Caco-2 (cell line): ENCODE measurements around the gene ADAMTS5. TPM values are rescaled to one million over a fixed set of nuclear protein-coding genes. Genes with fewer than 3 reads are reported as not detected.

ENCODE experiments used
- BruUV-seq: library from RNA; stranded (reverse); fragments of 400-500 nt; replicated peaks from 2 replicates; lab custom pipeline; 2021; lab: Mats Ljungman, UMichigan
- CTCF ChIA-PET: fragments of 300-600 bp; sonication (Branson Sonifier 250); formaldehyde crosslinking; loops from one replicate; lab custom pipeline; 2022; ENCODE audit warnings: antibody characterized with exemption; lab: Charles Lee
- POLR2A ChIA-PET: fragments of 300-600 bp; sonication (Branson Sonifier 250); formaldehyde crosslinking; loops from one replicate; lab custom pipeline; 2022; ENCODE audit warnings: antibody characterized with exemption; lab: Charles Lee
- DNase-seq, 2 experiments: peaks; one replicate each; pipeline versions ENCODE4 v3.0.0 to v3.0.0-alpha.2; 2020 to 2022
- H3K27me3 ChIP-seq: replicated peaks from 2 replicates; pipeline ENCODE4 v1.6.0; 2011; ENCODE audit warnings: low read length; ENCODE audit not compliant: control insufficient read depth, insufficient read depth
- H3K36me3 ChIP-seq: 2 replicates; pipeline ENCODE4 v1.5.1; 2011; ENCODE audit warnings: low read length; ENCODE audit not compliant: control insufficient read depth, insufficient read depth
- H3K4me1 ChIP-seq: fragments of 250-450 bp; sonication (Bioruptor Pico); 2 replicates; pipeline ENCODE4 v1.5.1; 2020; ENCODE audit warnings: mild to moderate bottlenecking
- H3K4me3 ChIP-seq: 2 replicates; pipeline ENCODE4 v1.5.1; 2011; ENCODE audit warnings: low read depth, mild to moderate bottlenecking, control low read depth, low read length
- H3K9me3 ChIP-seq: fragments of 250-450 bp; sonication (Bioruptor Pico); 2 replicates; pipeline ENCODE4 v1.5.1; 2020; ENCODE audit warnings: mild to moderate bottlenecking, moderate library complexity
- H3K27ac Mint-ChIP-seq: one replicate; pipeline ENCODE4 v1.8.0; 2022; ENCODE audit warnings: mixed read lengths; ENCODE audit not compliant: unreplicated experiment
- H3K27me3 Mint-ChIP-seq: one replicate; pipeline ENCODE4 v1.8.0; 2022; ENCODE audit warnings: mixed read lengths; ENCODE audit not compliant: insufficient read depth, unreplicated experiment
- H3K36me3 Mint-ChIP-seq: one replicate; pipeline ENCODE4 v1.8.0; 2022; ENCODE audit warnings: mild to moderate bottlenecking, mixed read lengths; ENCODE audit not compliant: insufficient read depth, unreplicated experiment
- H3K4me1 Mint-ChIP-seq: one replicate; pipeline ENCODE4 v1.8.0; 2022; ENCODE audit warnings: low read depth, mixed read lengths; ENCODE audit not compliant: unreplicated experiment
- H3K4me3 Mint-ChIP-seq: one replicate; pipeline ENCODE4 v1.8.0; 2022; ENCODE audit warnings: mild to moderate bottlenecking, moderate library complexity, mixed read lengths; ENCODE audit not compliant: unreplicated experiment
- H3K9me3 Mint-ChIP-seq: one replicate; pipeline ENCODE4 v1.8.0; 2022; ENCODE audit warnings: mixed read lengths; ENCODE audit not compliant: unreplicated experiment
- CTCF ChIP-seq, 2 experiments: fragments of 200-600 bp in 1 of 2; IDR thresholded peaks; 1 replicate in 1 of 2; 2 replicates in 1 of 2; pipeline versions ENCODE4 v1.5.1 to v1.8.0; 2011 to 2022; ENCODE audit warnings: antibody characterized with exemption in 1 of 2, control low read depth in 1 of 2, inconsistent platforms in 1 of 2, low read depth in 1 of 2, low read length in 1 of 2, mild to moderate bottlenecking in 1 of 2, moderate library complexity in 1 of 2; ENCODE audit not compliant: insufficient read depth in 1 of 2, severe bottlenecking in 1 of 2, unreplicated experiment in 1 of 2
- intact Hi-C: fragments of 100-400 bp; cut with micrococcal nuclease; formaldehyde crosslinking; loops from one replicate; pipeline ENCODE4 v1.10.0; 2022; ENCODE audit not compliant: unreplicated experiment
- total RNA-seq: library from RNA; stranded (reverse); gene quantifications from 2 replicates; pipeline ENCODE4 v1.2.3, GENCODE V29; 2022

The ADAMTS5 gene
- total RNA-seq, 1 experiment from 2014 or later: not detected

- no peak for TF ChIP-seq CTCF (IDR thresholded peaks at IDR 0.05; ENCODE audit: insufficient read depth in 1 of 2, low read depth in 1 of 2, low read length in 1 of 2, severe bottlenecking in 1 of 2, unreplicated experiment in 1 of 2)
- H3K4me3 Mint-ChIP-seq: no peak overlapping the region
Observed at GRCh38 chr21:26952374-26953066, 14.4 kb downstream of the ADAMTS5 start.

GRCh38 chr21:26949830-26950229 is 17.1 kb downstream of the ADAMTS5 start:
- intact Hi-C loops: loop anchor here (10.0 kb wide), 1 partner anchor 85 kb away; no protein-coding TSS in a partner anchor
- no TSS peak for BruUV-seq
- Histone ChIP-seq H3K36me3 (no peaks in the 10 kb centered on the region), H3K4me3 (no peak overlapping the region), H3K27me3 (no peaks in the 10 kb centered on the region; the same call in 1 of the 2 replicates), H3K4me1 (no peaks in the 10 kb centered on the region), H3K9me3 (no peaks in the 10 kb centered on the region)
- no peaks in the 10 kb centered on the region for H3K36me3 Mint-ChIP-seq
- ChIA-PET POLR2A (no interaction called here), CTCF (no interaction called here)
- no peak for TF ChIP-seq CTCF (IDR thresholded peaks at IDR 0.05; ENCODE audit: insufficient read depth in 1 of 2, low read depth in 1 of 2, low read length in 1 of 2, severe bottlenecking in 1 of 2, unreplicated experiment in 1 of 2)
- H3K4me3 Mint-ChIP-seq: no peak overlapping the region
- no peaks in the 10 kb centered on the region for H3K9me3 Mint-ChIP-seq
- H3K4me1 Mint-ChIP-seq: no peaks in the 10 kb centered on the region
- no peak overlapping the region for H3K27ac Mint-ChIP-seq
- peaks cover 6% of the 10 kb centered on the region for H3K27me3 Mint-ChIP-seq
- DNase-seq: no peak

More at GRCh38 chr21:26952374-26953066, 14.4 kb downstream of the ADAMTS5 start:
- Histone ChIP-seq H3K9me3 (no peaks in the 10 kb centered on the region), H3K4me3 (no peak overlapping the region), H3K4me1 (no peaks in the 10 kb centered on the region), H3K36me3 (no peaks in the 10 kb centered on the region), H3K27me3 (no peaks in the 10 kb centered on the region; the same call in 1 of the 2 replicates)
- Mint-ChIP-seq H3K9me3 (no peaks in the 10 kb centered on the region), H3K4me1 (no peaks in the 10 kb centered on the region), H3K36me3 (no peaks in the 10 kb centered on the region), H3K27me3 (peaks cover 3% of the 10 kb centered on the region), H3K27ac (no peak overlapping the region)
- intact Hi-C loops: no loop called here
- BruUV-seq: no TSS peak
- CTCF ChIA-PET: no interaction called here
- no peak for DNase-seq
- POLR2A ChIA-PET: no interaction called here

- H3K36me3 ChIP-seq: no peaks in the 10 kb centered on the region
- no peaks in the 10 kb centered on the region for H3K9me3 Mint-ChIP-seq
- intact Hi-C loops: loop anchor here (10.0 kb wide), 1 partner anchor 87 kb away; no protein-coding TSS in a partner anchor
- BruUV-seq: no TSS peak
- H3K9me3 ChIP-seq: no peaks in the 10 kb centered on the region
- POLR2A ChIA-PET: no interaction called here
- H3K4me1 Mint-ChIP-seq: no peaks in the 10 kb centered on the region
- TF ChIP-seq CTCF (IDR thresholded peaks at IDR 0.05; ENCODE audit: insufficient read depth in 1 of 2, low read depth in 1 of 2, low read length in 1 of 2, severe bottlenecking in 1 of 2, unreplicated experiment in 1 of 2): no peak
- peaks cover 6% of the 10 kb centered on the region for H3K27me3 Mint-ChIP-seq
- DNase-seq: no peak
- no peaks in the 10 kb centered on the region for H3K4me1 ChIP-seq
- no peak overlapping the region for H3K27ac Mint-ChIP-seq
- no peaks in the 10 kb centered on the region for H3K36me3 Mint-ChIP-seq
- no peak overlapping the region for H3K4me3 Mint-ChIP-seq
- no peak overlapping the region for H3K4me3 ChIP-seq
- no peaks in the 10 kb centered on the region; the same call in 1 of the 2 replicates for H3K27me3 ChIP-seq
- CTCF ChIA-PET: no interaction called here
Observed at GRCh38 chr21:26948194-26948593, 18.7 kb downstream of the ADAMTS5 start.
